HG02870 (cell line): ENCODE data around the gene PLK4.

Experiments
- ATAC-seq: cut with Tn5 transposase; IDR thresholded peaks from one replicate; pipeline ENCODE4 v1.9.1; 2021; ENCODE audit warnings: mild to moderate bottlenecking, moderate library complexity; ENCODE audit not compliant: unreplicated experiment

PLK4 gene

DNA sequence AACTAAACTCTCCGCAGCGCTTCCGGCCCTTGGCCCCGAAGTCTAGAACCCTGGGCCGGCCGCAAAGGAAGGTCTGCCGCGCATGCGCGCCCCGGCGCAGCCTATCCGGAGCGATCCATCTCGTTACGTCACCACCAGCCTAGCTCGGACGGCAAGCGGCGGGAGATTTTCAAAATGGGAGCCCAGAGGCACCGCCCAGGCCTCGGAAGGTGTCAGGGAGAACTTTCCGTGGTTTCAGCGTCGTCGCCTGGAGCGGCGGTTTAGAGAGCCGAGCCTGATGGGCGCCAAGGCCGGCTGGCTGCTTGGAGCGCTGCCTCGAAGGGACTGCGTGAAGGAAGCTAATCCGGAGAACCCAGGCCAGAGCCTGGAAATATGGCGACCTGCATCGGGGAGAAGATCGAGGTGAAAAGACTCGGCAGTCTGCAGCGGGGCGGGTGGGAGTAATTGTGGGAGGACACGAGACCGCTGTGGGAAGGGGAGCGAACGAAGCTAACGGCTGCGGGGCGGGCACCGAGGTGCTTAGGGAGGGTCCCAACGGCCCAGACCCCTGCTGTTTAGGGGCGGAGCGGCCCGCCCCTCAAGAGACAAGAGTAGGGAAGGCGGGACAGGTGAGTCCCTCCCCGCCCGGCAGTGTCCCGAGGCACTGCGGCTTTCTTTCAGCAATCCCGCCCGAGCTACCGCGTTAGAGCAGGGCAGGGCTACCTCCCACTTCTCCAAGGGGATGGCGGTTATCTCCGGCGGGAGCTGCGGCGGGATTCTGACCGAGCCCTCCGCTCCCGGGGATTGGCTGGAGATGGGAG lies at the start of gene PLK4:
PLK4 (plus strand) TSS at position 131 of the 800 bp plus-strand sequence; CDS start at position 373, 242 bp downstream.
- ATAC-seq = peak; percentile 83

- peak; percentile 46 for ATAC-seq
Observed at GRCh38 chr4:127832585-127832984, 48.1 kb upstream of the PLK4 start.

GRCh38 chr4:127843704-127844600 lies 36.7 kb upstream of the PLK4 start:
- ATAC-seq = no peak

GRCh38 chr4:127844601-127845116 lies 36.0 kb upstream of the PLK4 start:
- no peak for ATAC-seq

GRCh38 chr4:127846061-127846460 lies 34.6 kb upstream of the PLK4 start:
- ATAC-seq = no peak

DNA sequence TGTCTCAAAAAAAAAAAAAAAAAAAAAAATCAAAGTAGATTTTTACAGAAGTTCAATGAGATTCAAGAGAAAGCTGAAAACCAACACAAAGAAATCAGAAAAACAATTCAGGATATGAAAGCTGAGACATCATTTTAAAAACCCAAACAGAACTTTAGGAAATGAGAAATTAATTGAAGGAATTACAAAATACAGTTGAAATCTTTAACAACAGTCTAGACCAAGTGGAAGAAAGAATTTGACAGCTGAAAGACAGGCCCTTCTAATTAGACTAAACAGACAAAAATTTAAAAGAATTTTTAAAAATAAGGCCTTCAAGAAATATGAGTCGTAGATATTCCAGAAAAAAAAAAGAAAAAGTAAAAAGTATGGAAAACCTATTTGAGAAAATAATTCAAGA lies 33.9 kb upstream of the PLK4 start:
- no peak for ATAC-seq

GRCh38 chr4:127849505-127850234 lies 31.0 kb upstream of the PLK4 start:
- no peak for ATAC-seq

GRCh38 chr4:127852661-127853060 lies 28.0 kb upstream of the PLK4 start:
- no peak for ATAC-seq

DNA sequence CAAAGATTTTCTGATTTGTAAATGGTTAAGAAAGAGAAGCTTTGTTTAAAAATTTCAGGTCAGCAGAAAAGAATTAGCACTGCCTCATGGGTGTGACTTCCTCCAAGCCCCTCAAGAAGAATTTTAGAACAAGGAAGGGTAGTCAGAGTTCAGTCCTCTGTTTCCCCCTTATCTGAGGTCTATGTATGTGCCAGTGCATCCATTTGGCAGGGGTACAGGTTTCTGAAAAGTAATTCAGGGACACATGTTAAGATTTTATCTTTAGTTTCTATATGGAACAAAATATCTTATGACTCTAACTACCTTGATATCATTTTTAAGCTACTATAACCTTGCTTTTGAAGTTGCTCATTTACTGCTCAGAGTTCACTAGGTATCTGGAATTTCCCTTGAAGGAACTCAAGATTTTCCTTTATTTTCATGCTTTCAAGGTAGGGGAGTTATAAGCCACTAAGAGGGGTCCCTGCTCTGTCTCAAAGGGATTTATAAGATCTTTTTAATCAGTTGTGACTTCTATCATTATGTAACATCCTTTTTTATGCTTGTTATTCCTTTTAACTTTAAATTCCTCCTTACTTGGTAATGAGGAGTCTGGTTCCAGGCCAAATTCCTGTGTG lies 24.4 kb upstream of the PLK4 start:
- no peak for ATAC-seq

GRCh38 chr4:127856813-127857447 lies 23.8 kb upstream of the PLK4 start:
- ATAC-seq = peak; percentile 85

- ATAC-seq = no peak
Observed at GRCh38 chr4:127857641-127858040, 23.1 kb upstream of the PLK4 start.

DNA sequence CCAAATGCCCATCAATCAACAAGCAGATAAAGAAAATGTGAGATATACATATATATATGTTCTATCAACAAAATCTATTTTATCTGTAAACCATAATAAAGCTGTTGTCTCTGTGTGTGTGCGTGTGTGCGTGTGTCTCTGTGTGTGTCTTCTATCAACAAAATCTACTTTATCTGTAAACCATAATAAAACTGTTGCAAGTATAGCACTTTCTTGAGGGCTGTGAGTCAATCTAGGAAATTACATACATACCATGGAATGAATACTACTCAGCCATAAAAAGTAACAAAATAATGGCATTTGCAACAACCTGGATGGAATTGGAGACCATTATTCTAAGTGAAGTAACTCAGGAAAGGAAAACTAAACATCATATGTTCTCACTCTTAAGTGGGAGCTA lies 12.5 kb upstream of the PLK4 start:
- no peak for ATAC-seq

GRCh38 chr4:127870281-127870680 lies 10.4 kb upstream of the PLK4 start:
- no peak for ATAC-seq

- ATAC-seq = no peak
Observed at GRCh38 chr4:127870688-127871087, 10.0 kb upstream of the PLK4 start.

- no peak for ATAC-seq
Observed at GRCh38 chr4:127875791-127876190, 4.9 kb upstream of the PLK4 start.

- peak; percentile 37 for ATAC-seq
Observed at GRCh38 chr4:127881563-127881864, 821 bp downstream of the PLK4 start.

DNA sequence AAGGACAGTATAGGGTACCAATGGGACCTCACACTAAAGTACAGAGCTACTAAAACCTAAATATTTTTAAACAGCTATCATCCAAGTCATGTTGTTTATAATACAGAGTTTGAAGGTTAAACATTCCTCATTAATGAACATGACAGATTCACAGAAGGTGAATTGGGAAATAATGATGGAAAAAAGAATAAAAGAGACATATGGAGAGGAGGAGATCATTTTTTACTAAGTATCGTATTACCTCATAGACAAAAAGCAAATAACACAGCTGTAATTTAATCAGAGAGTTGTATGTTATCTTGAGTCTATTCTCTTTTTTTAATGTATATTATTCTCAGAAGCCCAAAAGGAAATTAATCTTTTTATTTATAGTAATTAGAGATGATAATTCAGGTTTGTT lies 7.9 kb downstream of the PLK4 start:
- ATAC-seq = no peak

- no peak for ATAC-seq
Observed at GRCh38 chr4:127889903-127890302, 9.2 kb downstream of the PLK4 start.

GRCh38 chr4:127896069-127896468 lies 15.4 kb downstream of the PLK4 start:
- no peak for ATAC-seq

DNA sequence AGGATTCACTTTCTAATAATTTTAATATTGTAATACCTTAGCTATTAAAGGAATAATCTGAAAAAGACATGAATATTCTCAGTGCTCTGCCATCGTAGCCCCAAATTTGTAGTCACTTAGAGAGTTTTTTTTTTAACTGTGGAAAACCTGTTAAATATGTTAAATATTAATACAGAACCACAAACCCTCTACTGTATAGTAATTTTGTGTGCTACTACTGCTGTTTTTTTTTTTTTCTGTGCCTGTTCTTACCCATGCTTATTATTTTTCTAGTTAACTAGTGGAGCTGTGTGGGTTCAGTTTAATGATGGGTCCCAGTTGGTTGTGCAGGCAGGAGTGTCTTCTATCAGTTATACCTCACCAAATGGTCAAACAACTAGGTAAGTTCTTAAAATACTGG lies 15.8 kb downstream of the PLK4 start:
- no peak for ATAC-seq
